H1 (cell line): ENCODE data around the gene POLR2M. TPM values are rescaled to one million over a fixed set of nuclear protein-coding genes. Genes with fewer than 3 reads are reported as not detected.

Experiments
- CTCF ChIA-PET: fragments of 300-600 bp; sonication (Branson Sonifier 250); formaldehyde crosslinking; loops from one replicate; lab custom pipeline; 2021; ENCODE audit not compliant: partially characterized antibody; lab: Charles Lee
- POLR2A ChIA-PET: fragments of 300-600 bp; sonication (Branson Sonifier 250); formaldehyde crosslinking; loops from one replicate; lab custom pipeline; 2021; ENCODE audit warnings: inconsistent platforms; ENCODE audit not compliant: partially characterized antibody; lab: Charles Lee
- DNase-seq, 2 experiments: peaks; one replicate each; pipeline versions ENCODE4 v3.0.0 to v3.0.0-alpha.2; 2010 to 2022; ENCODE audit warnings: low spot score in 2 of 2, low read depth in 1 of 2, mixed read lengths in 1 of 2
- FAIRE-seq: peaks from 2 replicates; lab custom pipeline; 2011; peaks lifted over from hg19 to GRCh38; lab: Jason Lieb, UNC
- H2AFZ ChIP-seq: 2 replicates; pipeline ENCODE4 v1.8.1; 2012; ENCODE audit warnings: low read length, inconsistent platforms
- H2AK5ac ChIP-seq: 2 replicates; pipeline ENCODE4 v1.6.1; 2013; ENCODE audit warnings: low read depth, low read length
- H2BK120ac ChIP-seq: replicated peaks from 2 replicates; pipeline ENCODE3; 2013; ENCODE audit warnings: low read depth, low read length, inconsistent platforms
- H2BK12ac ChIP-seq: 2 replicates; pipeline ENCODE4 v1.6.1; 2013; ENCODE audit warnings: low read depth, low read length
- H2BK15ac ChIP-seq: 2 replicates; pipeline ENCODE4 v1.6.1; 2013; ENCODE audit warnings: low read length
- H2BK20ac ChIP-seq: 2 replicates; pipeline ENCODE4 v1.6.1; 2013; ENCODE audit warnings: low read length
- H2BK5ac ChIP-seq: 2 replicates; pipeline ENCODE4 v1.6.1; 2013; ENCODE audit warnings: low read depth, low read length
- H3K14ac ChIP-seq: 2 replicates; pipeline ENCODE4 v1.6.1; 2013; ENCODE audit warnings: inconsistent platforms; ENCODE audit not compliant: insufficient read length
- H3K18ac ChIP-seq: 2 replicates; pipeline ENCODE4 v1.6.1; 2013; ENCODE audit warnings: low read length; ENCODE audit errors: extremely low read depth
- H3K23ac ChIP-seq: 2 replicates; pipeline ENCODE4 v1.6.1; 2013; ENCODE audit warnings: inconsistent platforms; ENCODE audit not compliant: insufficient read length
- H3K23me2 ChIP-seq: 2 replicates; pipeline ENCODE4 v1.6.1; 2013; ENCODE audit warnings: low read depth, low read length
- H3K27ac ChIP-seq: 2 replicates; pipeline ENCODE4 v1.6.1; 2011; ENCODE audit warnings: low read depth, low read length, inconsistent platforms
- H3K27me3 ChIP-seq, 4 experiments: replicated peaks in 1 of 4; 1 replicate in 1 of 4; 2 replicates in 3 of 4; pipeline versions ENCODE4 v1.6.1 to v1.8.1; 2011 to 2013; ENCODE audit warnings: low read length in 3 of 4, mild to moderate bottlenecking in 3 of 4, inconsistent platforms in 2 of 4, mixed read lengths in 2 of 4, moderate library complexity in 1 of 4; ENCODE audit not compliant: control insufficient read depth in 3 of 4, insufficient read depth in 3 of 4; ENCODE audit errors: extremely low read depth in 1 of 4
- H3K36me3 ChIP-seq, 4 experiments: 2 replicates each; pipeline versions ENCODE4 v1.6.1 to v1.8.1; 2011 to 2013; ENCODE audit warnings: mild to moderate bottlenecking in 4 of 4, low read length in 3 of 4, moderate library complexity in 2 of 4, control low read depth in 1 of 4, inconsistent platforms in 1 of 4; ENCODE audit not compliant: insufficient read depth in 4 of 4, control insufficient read depth in 2 of 4
- H3K4ac ChIP-seq: replicated peaks from 2 replicates; pipeline ENCODE3; 2013; ENCODE audit warnings: low read length, low read depth, mixed read lengths, inconsistent platforms; ENCODE audit not compliant: insufficient read length
- H3K4me1 ChIP-seq, 4 experiments: replicated peaks in 1 of 4; 1 replicate in 1 of 4; 2 replicates in 3 of 4; pipeline versions ENCODE4 v1.6.1 to v1.8.1; 2011 to 2013; ENCODE audit warnings: low read length in 3 of 4, inconsistent platforms in 2 of 4, mixed read lengths in 1 of 4; ENCODE audit not compliant: insufficient read depth in 4 of 4, control insufficient read depth in 3 of 4
- H3K4me2 ChIP-seq, 2 experiments: 2 replicates each; pipeline versions ENCODE4 v1.6.1 to v1.8.1; 2011 to 2013; ENCODE audit warnings: low read depth in 2 of 2, low read length in 2 of 2, control low read depth in 1 of 2, inconsistent platforms in 1 of 2, mild to moderate bottlenecking in 1 of 2; ENCODE audit not compliant: insufficient read depth in 1 of 2
- H3K4me3 ChIP-seq, 4 experiments: fragments of 200-600, 300-600 bp in 1 of 4; sonication (generic), shearing (Covaris generic), sonication (Bioruptor Twin) in 1 of 4; 2 replicates each; pipeline versions ENCODE4 v1.5.1 to v1.8.1; 2011 to 2016; ENCODE audit warnings: low read length in 4 of 4, low read depth in 3 of 4, control low read depth in 2 of 4, inconsistent platforms in 2 of 4, mild to moderate bottlenecking in 2 of 4, mixed read lengths in 1 of 4, moderate library complexity in 1 of 4; ENCODE audit not compliant: insufficient read depth in 2 of 4; ENCODE audit errors: extremely low read depth in 1 of 4
- H3K56ac ChIP-seq: replicated peaks from 2 replicates; pipeline ENCODE3; 2013; ENCODE audit warnings: low read depth, mild to moderate bottlenecking, mixed read lengths, low read length, inconsistent platforms; ENCODE audit not compliant: insufficient read length
- H3K79me1 ChIP-seq: 2 replicates; pipeline ENCODE4 v1.6.1; 2013; ENCODE audit warnings: low read depth, low read length, control low read depth
- H3K79me2 ChIP-seq, 2 experiments: 2 replicates each; pipeline versions ENCODE4 v1.6.1 to v1.8.1; 2012 to 2013; ENCODE audit warnings: low read length in 2 of 2, mild to moderate bottlenecking in 2 of 2, inconsistent platforms in 1 of 2; ENCODE audit not compliant: insufficient read depth in 2 of 2, control insufficient read depth in 1 of 2
- H3K9ac ChIP-seq, 4 experiments: replicated peaks in 1 of 4; 1 replicate in 1 of 4; 2 replicates in 3 of 4; pipeline versions ENCODE4 v1.6.1 to v1.8.1; 2011 to 2013; ENCODE audit warnings: low read depth in 3 of 4, low read length in 3 of 4, control low read depth in 2 of 4, mild to moderate bottlenecking in 2 of 4, moderate library complexity in 2 of 4, inconsistent platforms in 1 of 4; ENCODE audit errors: extremely low read depth in 1 of 4
- H3K9me3 ChIP-seq, 2 experiments: 2 replicates each; pipeline versions ENCODE4 v1.6.1 to v1.8.1; 2012 to 2013; ENCODE audit warnings: mild to moderate bottlenecking in 2 of 2, moderate library complexity in 2 of 2, control low read depth in 1 of 2, inconsistent platforms in 1 of 2, low read depth in 1 of 2, low read length in 1 of 2, mixed read lengths in 1 of 2; ENCODE audit not compliant: insufficient read depth in 2 of 2
- H4K20me1 ChIP-seq, 2 experiments: replicated peaks in 1 of 2; 2 replicates each; pipeline versions ENCODE3 to v1.8.1; 2011 to 2013; ENCODE audit warnings: inconsistent platforms in 2 of 2, low read length in 2 of 2, mild to moderate bottlenecking in 1 of 2; ENCODE audit not compliant: insufficient read depth in 2 of 2, control insufficient read depth in 1 of 2
- H4K5ac ChIP-seq: 2 replicates; pipeline ENCODE4 v1.6.1; 2013; ENCODE audit warnings: low read length, low read depth, mixed read lengths, inconsistent platforms; ENCODE audit not compliant: insufficient read length
- H4K8ac ChIP-seq: 2 replicates; pipeline ENCODE4 v1.8.0; 2013; ENCODE audit warnings: mild to moderate bottlenecking, moderate library complexity, low read length, inconsistent platforms; ENCODE audit not compliant: insufficient read depth; ENCODE audit errors: extremely low read depth
- H4K91ac ChIP-seq: replicated peaks from 2 replicates; pipeline ENCODE3; 2013; ENCODE audit warnings: low read length, mixed read lengths, inconsistent platforms; ENCODE audit not compliant: insufficient read length
- ATF2 ChIP-seq: IDR thresholded peaks from 2 replicates; pipeline ENCODE4 v1.6.1; 2012; ENCODE audit warnings: low read length, inconsistent platforms
- BRCA1 ChIP-seq: IDR thresholded peaks from 2 replicates; pipeline ENCODE4 v1.6.1; 2012; ENCODE audit warnings: low read depth, low read length, improper control_type of control experiment
- CBX5 ChIP-seq: fragments of 300-800, 300-1000 bp; sonication (generic); IDR thresholded peaks from 2 replicates; pipeline ENCODE4 v1.7.1; 2016; ENCODE audit warnings: antibody characterized with exemption, low read length, low read depth
- CEBPB ChIP-seq: IDR thresholded peaks from 2 replicates; pipeline ENCODE4 v1.6.1; 2012; ENCODE audit warnings: low read depth, low read length
- HDAC2 ChIP-seq, 2 experiments: fragments of 300-600 bp in 1 of 2; sonication (generic) in 1 of 2; IDR thresholded peaks; 2 replicates each; pipeline ENCODE4 v1.6.1; 2011 to 2012; ENCODE audit warnings: low read depth in 2 of 2, low read length in 2 of 2, mild to moderate bottlenecking in 2 of 2, moderate library complexity in 2 of 2, borderline replicate concordance in 1 of 2, inconsistent platforms in 1 of 2
- SAP30 ChIP-seq: fragments of 300-600 bp; sonication (generic); IDR thresholded peaks from 2 replicates; pipeline ENCODE4 v1.7.1; 2012; ENCODE audit warnings: low read length, moderate library complexity, mild to moderate bottlenecking, inconsistent platforms; ENCODE audit not compliant: insufficient read depth, insufficient replicate concordance
- SIRT6 ChIP-seq: IDR thresholded peaks from one replicate; pipeline ENCODE4 v1.7.1; 2012; ENCODE audit warnings: low read length, inconsistent platforms
- SIX5 ChIP-seq: IDR thresholded peaks from 2 replicates; pipeline ENCODE4 v1.6.1; 2011; ENCODE audit warnings: mild to moderate bottlenecking, low read depth, low read length
- SP1 ChIP-seq: IDR thresholded peaks from 2 replicates; pipeline ENCODE4 v1.6.1; 2011; ENCODE audit warnings: low read depth, low read length
- TAF1 ChIP-seq: IDR thresholded peaks from 2 replicates; pipeline ENCODE4 v1.6.1; 2011; ENCODE audit warnings: mild to moderate bottlenecking, low read depth, low read length
- TCF12 ChIP-seq: IDR thresholded peaks from 2 replicates; pipeline ENCODE4 v1.6.1; 2011; ENCODE audit warnings: low read depth, mild to moderate bottlenecking, low read length
- TEAD4 ChIP-seq: IDR thresholded peaks from 2 replicates; pipeline ENCODE4 v1.6.1; 2012; ENCODE audit warnings: low read depth, low read length, inconsistent platforms, mixed read lengths
- WGBS, 2 experiments: shearing (Covaris generic) in 1 of 2; methylation state at CpG; one replicate each; pipeline versions ENCODE4 v1.1.6 to v1.1.7; 2013 to 2015; ENCODE audit warnings: low lambda C conversion rate in 2 of 2, mixed read lengths in 2 of 2, inconsistent platforms in 1 of 2, low coverage in 1 of 2, missing lambda C conversion rate in 1 of 2; ENCODE audit not compliant: insufficient replicate concordance in 2 of 2, insufficient coverage in 1 of 2, insufficient read length in 1 of 2; ENCODE audit errors: extremely low coverage in 1 of 2, missing lambda C conversion rate in 1 of 2; 5-methylcytosine and 5-hydroxymethylcytosine counted together
- polyA plus RNA-seq, 7 experiments: library from polyadenylated mRNA; depleted of rRNA in 3 of 7; stranded (reverse) in 5 of 7; unstranded in 2 of 7; fragments of >200 nt in 5 of 7; fragments of 200-250 nt in 2 of 7; gene quantifications; 1 replicate in 5 of 7; 2 replicates in 1 of 7; 4 replicates in 1 of 7; pipeline versions ENCODE4 v1.2.1 to v1.2.3, GENCODE V29; 2011 to 2013; ENCODE audit warnings: missing spikeins in 2 of 7, mixed read lengths in 2 of 7
- total RNA-seq: library from RNA; stranded (reverse); fragmentation: NEBNext Ultra II Directional; extraction: Animal tissue kit (Norgen Biotek cat#: 25700); gene quantifications from 2 replicates; pipeline ENCODE4 v1.2.1, GENCODE V29; 2021

POLR2M gene
- total and polyA plus RNA-seq, 2 of the 8 experiments (the other 6 are each of a cell fraction or from before 2014, with no cell fraction given) = 32.7 to 55.1 TPM

DNA sequence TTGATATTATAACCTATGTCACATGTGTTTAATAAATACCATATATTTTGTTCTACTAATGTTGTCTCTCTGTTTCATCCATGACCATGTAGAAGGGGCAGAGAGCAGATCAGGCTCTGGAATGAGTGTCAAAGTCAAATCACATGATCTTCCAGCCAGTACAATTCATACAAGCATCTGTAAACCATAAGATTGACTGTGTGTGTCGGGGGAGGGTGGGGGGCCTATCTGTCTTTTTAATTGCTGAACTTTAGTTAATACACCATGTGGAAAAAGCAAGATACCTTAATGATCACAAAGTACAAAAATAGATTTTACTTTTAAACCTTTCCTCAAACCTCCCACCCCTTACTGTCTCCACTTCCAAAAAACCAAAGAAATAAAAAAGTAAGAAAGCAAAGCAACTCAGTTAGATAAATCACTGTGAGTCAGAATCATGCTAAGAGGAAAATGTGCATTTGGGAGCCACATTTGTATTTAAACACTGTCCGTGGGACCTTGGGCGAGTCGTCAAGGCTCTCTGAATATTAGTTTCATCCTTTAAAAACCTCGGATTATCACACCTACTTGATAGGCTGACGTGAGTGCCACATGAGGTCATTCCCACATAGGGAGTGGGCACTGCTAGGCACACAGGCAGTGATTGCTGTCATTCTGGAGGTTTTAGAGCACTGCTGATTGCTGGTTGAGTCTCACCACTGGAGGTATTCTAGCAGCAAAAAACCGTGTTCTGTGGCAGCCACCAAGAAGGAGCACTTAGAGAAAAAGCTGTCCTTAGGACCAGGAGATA is 21.0 kb upstream of the POLR2M start:
- Histone ChIP-seq H2AK5ac (no peak overlapping the region), H3K4me1 (no peaks in the 10 kb centered on the region), H3K9ac (no peak overlapping the region), H3K23ac (no peak overlapping the region), H2BK12ac (no peak overlapping the region), H3K27me3 (no peaks in the 10 kb centered on the region), H2BK20ac (no peak overlapping the region), H3K56ac (no peak overlapping the region), H3K4ac (no peak overlapping the region), H2AFZ (no peak overlapping the region), H2BK120ac (no peak overlapping the region), H4K8ac (no peak overlapping the region), H4K5ac (no peak overlapping the region), H3K14ac (no peak overlapping the region), H2BK5ac (no peak overlapping the region), H3K27ac (no peak overlapping the region), H4K91ac (no peak overlapping the region), H4K20me1 (no peaks in the 10 kb centered on the region), H3K4me3 (no peak overlapping the region), H2BK15ac (no peak overlapping the region), H3K4me2 (no peak overlapping the region), H3K36me3 (no peaks in the 10 kb centered on the region), H3K18ac (no peak overlapping the region), H3K79me1 (no peaks in the 10 kb centered on the region), H3K9me3 (no peaks in the 10 kb centered on the region), H3K79me2 (no peaks in the 10 kb centered on the region), H3K23me2 (no peaks in the 10 kb centered on the region)
- WGBS, 2 experiments = 81% methylated on average over 7 of the region's 7 CpGs; no CpG with 5 or more reads in 1 of the 2 experiments
- DNase-seq (no peak), FAIRE-seq (no peak)
- ChIA-PET CTCF (no interaction called here), POLR2A (interaction anchor here (1.2 kb wide), 1 partner anchor 13 kb away, joined by 3 read pairs; no protein-coding TSS in a partner anchor)
- no peak for TF ChIP-seq BRCA1
- TF ChIP-seq CEBPB = no peak
- TF ChIP-seq ATF2 = no peak
- TF ChIP-seq TCF12 = no peak
- TF ChIP-seq CBX5 = no peak
- no peak for TF ChIP-seq TAF1
- no peak for TF ChIP-seq SIRT6
- TF ChIP-seq SP1 = no peak
- no peak for TF ChIP-seq TEAD4
- no peak for TF ChIP-seq SAP30
- TF ChIP-seq SIX5 = no peak
- TF ChIP-seq HDAC2 (IDR thresholded peaks at IDR 0.05; ENCODE audit: borderline replicate concordance in 1 of 2, low read depth in 2 of 2, low read length in 2 of 2) = no peak
